Naive thymus-derived CD8-positive, alpha-beta T cell (primary cell): ENCODE results near the gene MDM4. TPM values are rescaled to one million over a fixed set of nuclear protein-coding genes. Genes with fewer than 3 reads are reported as not detected.
"Not testable (repeated sequence)": the region's sequence is repeated elsewhere in the genome, so short reads cannot be mapped to it uniquely, and the experiment has no call there.

ENCODE experiments used
- ATAC-seq, 2 donors: fragments of 150-1000 bp; cut with Tn5 transposase in 1 of 2; sonication (Bioruptor Pico), chemical (Tn5 transposase) in 1 of 2; 1 replicate in 1 of 2; 2 replicates in 1 of 2; pipeline ENCODE4 v1.10.0; 2021; ENCODE audit warnings: mild to moderate bottlenecking in 2 of 2, moderate library complexity in 2 of 2
- POLR2A ChIA-PET: fragments of 350-600 bp; sonication (Branson Sonifier 250); formaldehyde crosslinking; loops from one replicate; lab custom pipeline; 2021; ENCODE audit warnings: antibody characterized with exemption; lab: Charles Lee
- DNase-seq, 10 donors: peaks; one replicate each; pipeline versions ENCODE4 v3.0.0 to v3.0.0-alpha.2; 2020 to 2022
- H3K27ac Mint-ChIP-seq, 10 donors: one replicate each; pipeline ENCODE4 v1.8.0; 2020 to 2022; ENCODE audit warnings: mild to moderate bottlenecking in 10 of 10, mixed read lengths in 10 of 10, moderate library complexity in 4 of 10, inconsistent platforms in 1 of 10
- H3K27me3 Mint-ChIP-seq, 5 donors: one replicate each; pipeline ENCODE4 v1.8.0; 2021 to 2022; ENCODE audit warnings: mixed read lengths in 5 of 5
- H3K36me3 Mint-ChIP-seq, 3 donors: one replicate each; pipeline ENCODE4 v1.8.0; 2020 to 2022; ENCODE audit warnings: mixed read lengths in 3 of 3, mild to moderate bottlenecking in 2 of 3, inconsistent platforms in 1 of 3
- H3K4me1 Mint-ChIP-seq, 4 donors: one replicate each; pipeline ENCODE4 v1.8.0; 2021 to 2022; ENCODE audit warnings: mixed read lengths in 4 of 4
- H3K4me3 Mint-ChIP-seq, 10 donors: one replicate each; pipeline ENCODE4 v1.8.0; 2020 to 2022; ENCODE audit warnings: mild to moderate bottlenecking in 10 of 10, mixed read lengths in 10 of 10, moderate library complexity in 6 of 10, inconsistent platforms in 1 of 10
- H3K9me3 Mint-ChIP-seq, 9 donors: one replicate each; pipeline ENCODE4 v1.8.0; 2020 to 2022; ENCODE audit warnings: mixed read lengths in 9 of 9, mild to moderate bottlenecking in 3 of 9, inconsistent platforms in 1 of 9, moderate library complexity in 1 of 9
- polyA plus RNA-seq, 3 donors: library from polyadenylated mRNA; unstranded; fragments of 300-500 nt; fragmentation: Illumina TruSeq; gene quantifications; one replicate each; pipeline ENCODE4 v1.2.3, GENCODE V29; 2021
- total RNA-seq, 8 experiments: library from RNA in 2 of 8; stranded (reverse) in 2 of 8; gene quantifications; one replicate each; pipeline ENCODE4 v1.2.3 and lab custom pipeline; 2021 to 2026

MDM4 gene
- total and polyA plus RNA-seq, 5 experiments from 2014 or later: 10.0 to 272 (median 23.1) TPM

- Mint-ChIP-seq H3K27ac (peak overlapping the region; percentile 9 to 90 (median 74)), H3K27me3 (no peaks in the 10 kb centered on the region), H3K36me3 (peaks cover 0 to 50% (median 4%) of the 10 kb centered on the region in 3 donors), H3K9me3 (no peaks in the 10 kb centered on the region), H3K4me1 (peaks cover 34 to 57% (median 51%) of the 10 kb centered on the region in 4 donors), H3K4me3 (peak overlapping the region in 6 of 10 donors; percentile 1 to 34 (median 5))
- POLR2A ChIA-PET: interaction anchor here (0.8 to 1.9 kb wide), 13 partner anchors 8 to 241 kb away, joined by 3 to 8 read pairs (median 4); partner anchors contain the start of gene MDM4
- peak; percentile 86 to 93 for ATAC-seq
- peak; percentile 23 to 81 (median 61) for DNase-seq
Measured at GRCh38 chr1:204565617-204566582, 49.7 kb downstream of the MDM4 start.

GRCh38 chr1:204566583-204566955 lies 50.4 kb downstream of the MDM4 start:
- H3K36me3 Mint-ChIP-seq: peaks cover 0 to 54% (median 7%) of the 10 kb centered on the region in 3 donors
- H3K27ac Mint-ChIP-seq: peak overlapping the region in 2 of 10 donors; percentile 58 to 66
- H3K4me3 Mint-ChIP-seq: no peak overlapping the region
- H3K9me3 Mint-ChIP-seq: no peaks in the 10 kb centered on the region
- POLR2A ChIA-PET: interaction anchor here (1.1 to 1.9 kb wide), 5 partner anchors 13 to 228 kb away, joined by 4 to 8 read pairs (median 5); no protein-coding TSS in a partner anchor
- peaks cover 31 to 57% (median 47%) of the 10 kb centered on the region in 4 donors for H3K4me1 Mint-ChIP-seq
- no peaks in the 10 kb centered on the region for H3K27me3 Mint-ChIP-seq
- no peak for DNase-seq
- no peak for ATAC-seq

- Mint-ChIP-seq H3K9me3 (no peaks in the 10 kb centered on the region), H3K4me1 (peaks cover 26 to 52% (median 42%) of the 10 kb centered on the region in 4 donors), H3K4me3 (no peak overlapping the region), H3K27ac (peak overlapping the region in 1 of 10 donors; percentile 49), H3K36me3 (peaks cover 0 to 55% (median 9%) of the 10 kb centered on the region in 3 donors), H3K27me3 (no peaks in the 10 kb centered on the region)
- ATAC-seq: no peak
- DNase-seq: no peak
- POLR2A ChIA-PET: interaction anchor here (1.0 to 1.8 kb wide), 3 partner anchors 13 to 227 kb away, joined by 3 to 4 read pairs (median 4); no protein-coding TSS in a partner anchor
Measured at GRCh38 chr1:204567071-204567470, 50.9 kb downstream of the MDM4 start.

GRCh38 chr1:204568576-204569315 lies 52.5 kb downstream of the MDM4 start:
- no peaks in the 10 kb centered on the region for H3K9me3 Mint-ChIP-seq
- POLR2A ChIA-PET: interaction anchor here (0.6 to 0.9 kb wide), 2 partner anchors 54 to 66 kb away, joined by 3 to 7 read pairs; no protein-coding TSS in a partner anchor
- H3K4me3 Mint-ChIP-seq: no peak overlapping the region
- H3K27ac Mint-ChIP-seq: peak overlapping the region in 4 of 10 donors; percentile 2 to 89 (median 46)
- ATAC-seq (no peak), DNase-seq (no peak)
- H3K4me1 Mint-ChIP-seq: peaks cover 18 to 37% (median 31%) of the 10 kb centered on the region in 4 donors
- peaks cover 0 to 67% (median 13%) of the 10 kb centered on the region in 3 donors for H3K36me3 Mint-ChIP-seq
- no peaks in the 10 kb centered on the region for H3K27me3 Mint-ChIP-seq

- Mint-ChIP-seq H3K36me3 (peaks cover 0 to 70% (median 13%) of the 10 kb centered on the region in 3 donors), H3K27me3 (no peaks in the 10 kb centered on the region), H3K9me3 (no peaks in the 10 kb centered on the region), H3K27ac (peak overlapping the region in 4 of 10 donors; percentile 15 to 89 (median 58)), H3K4me1 (peaks cover 17 to 32% (median 25%) of the 10 kb centered on the region in 4 donors), H3K4me3 (no peak overlapping the region)
- POLR2A ChIA-PET: interaction anchor here (0.9 kb wide), 1 partner anchor 66 kb away, joined by 3 read pairs; no protein-coding TSS in a partner anchor
- ATAC-seq: no peak
- no peak for DNase-seq
Measured at GRCh38 chr1:204569478-204569877, 53.3 kb downstream of the MDM4 start.

GRCh38 chr1:204570021-204570420 lies 53.8 kb downstream of the MDM4 start:
- H3K27me3 Mint-ChIP-seq, ATAC-seq, POLR2A ChIA-PET, H3K9me3 Mint-ChIP-seq, DNase-seq, H3K4me3 Mint-ChIP-seq: not testable (repeated sequence)
- H3K27ac Mint-ChIP-seq: peak overlapping the region in 2 of 10 donors; percentile 74 to 89
- peaks cover 14 to 27% (median 20%) of the 10 kb centered on the region in 4 donors for H3K4me1 Mint-ChIP-seq
- peaks cover 0 to 67% (median 13%) of the 10 kb centered on the region in 3 donors for H3K36me3 Mint-ChIP-seq

- POLR2A ChIA-PET: no interaction called here
- ATAC-seq (no peak), DNase-seq (no peak)
- Mint-ChIP-seq H3K27ac (no peak overlapping the region), H3K9me3 (no peaks in the 10 kb centered on the region), H3K27me3 (no peaks in the 10 kb centered on the region), H3K36me3 (peaks cover 0 to 67% (median 13%) of the 10 kb centered on the region in 3 donors), H3K4me3 (no peak overlapping the region), H3K4me1 (peaks cover 5 to 16% (median 10%) of the 10 kb centered on the region in 4 donors)
Measured at GRCh38 chr1:204571128-204571527, 54.9 kb downstream of the MDM4 start.

GRCh38 chr1:204571631-204572030 lies 55.4 kb downstream of the MDM4 start:
- H3K27me3 Mint-ChIP-seq: no peaks in the 10 kb centered on the region
- H3K4me1 Mint-ChIP-seq: peaks cover 0 to 11% (median 6%) of the 10 kb centered on the region in 4 donors
- H3K4me3 Mint-ChIP-seq: no peak overlapping the region
- peaks cover 0 to 68% (median 13%) of the 10 kb centered on the region in 3 donors for H3K36me3 Mint-ChIP-seq
- H3K27ac Mint-ChIP-seq: no peak overlapping the region
- no peaks in the 10 kb centered on the region for H3K9me3 Mint-ChIP-seq
- POLR2A ChIA-PET: no interaction called here
- no peak for ATAC-seq
- DNase-seq: no peak

GRCh38 chr1:204572923-204573922 lies 57.0 kb downstream of the MDM4 start:
- peak overlapping the region in 1 of 10 donors; percentile 51 for H3K27ac Mint-ChIP-seq
- no peak for DNase-seq
- ATAC-seq: no peak
- H3K36me3 Mint-ChIP-seq: peaks cover 0 to 69% (median 13%) of the 10 kb centered on the region in 3 donors
- POLR2A ChIA-PET: interaction anchor here (0.6 to 1.6 kb wide), 2 partner anchors 8 to 10 kb away, joined by 4 read pairs; no protein-coding TSS in a partner anchor
- no peaks in the 10 kb centered on the region for H3K9me3 Mint-ChIP-seq
- H3K27me3 Mint-ChIP-seq: no peaks in the 10 kb centered on the region
- H3K4me3 Mint-ChIP-seq: no peak overlapping the region
- H3K4me1 Mint-ChIP-seq: peaks cover 6 to 9% (median 8%) of the 10 kb centered on the region in 4 donors

GRCh38 chr1:204574016-204574864 lies 58.0 kb downstream of the MDM4 start:
- Mint-ChIP-seq H3K36me3 (peaks cover 0 to 68% (median 13%) of the 10 kb centered on the region in 3 donors), H3K4me3 (no peak overlapping the region), H3K27ac (no peak overlapping the region), H3K27me3 (no peaks in the 10 kb centered on the region), H3K9me3 (no peaks in the 10 kb centered on the region), H3K4me1 (peaks cover 8 to 17% (median 12%) of the 10 kb centered on the region in 4 donors)
- ATAC-seq (no peak), DNase-seq (no peak)
- POLR2A ChIA-PET: interaction anchor here (1.6 kb wide), 1 partner anchor 9 kb away, joined by 4 read pairs; no protein-coding TSS in a partner anchor
